ENCODE results near the gene HECTD4.
A peak's percentile ranks its signal among the peaks of the same experiment; 100 is the strongest.
"Not testable (repeated sequence)": the region's sequence is repeated elsewhere in the genome, so short reads cannot be mapped to it uniquely, and the experiment has no call there.

The HECTD4 gene

GRCh38 chr12:112418608-112419296 lies 36.5 kb upstream of the HECTD4 start, which contains the start of gene PTPN11:
TSS of gene PTPN11 (plus strand) at chr12:112418947. CDS start at chr12:112419112, 165 bp downstream.
- TF ChIP-seq, protein P1, sequence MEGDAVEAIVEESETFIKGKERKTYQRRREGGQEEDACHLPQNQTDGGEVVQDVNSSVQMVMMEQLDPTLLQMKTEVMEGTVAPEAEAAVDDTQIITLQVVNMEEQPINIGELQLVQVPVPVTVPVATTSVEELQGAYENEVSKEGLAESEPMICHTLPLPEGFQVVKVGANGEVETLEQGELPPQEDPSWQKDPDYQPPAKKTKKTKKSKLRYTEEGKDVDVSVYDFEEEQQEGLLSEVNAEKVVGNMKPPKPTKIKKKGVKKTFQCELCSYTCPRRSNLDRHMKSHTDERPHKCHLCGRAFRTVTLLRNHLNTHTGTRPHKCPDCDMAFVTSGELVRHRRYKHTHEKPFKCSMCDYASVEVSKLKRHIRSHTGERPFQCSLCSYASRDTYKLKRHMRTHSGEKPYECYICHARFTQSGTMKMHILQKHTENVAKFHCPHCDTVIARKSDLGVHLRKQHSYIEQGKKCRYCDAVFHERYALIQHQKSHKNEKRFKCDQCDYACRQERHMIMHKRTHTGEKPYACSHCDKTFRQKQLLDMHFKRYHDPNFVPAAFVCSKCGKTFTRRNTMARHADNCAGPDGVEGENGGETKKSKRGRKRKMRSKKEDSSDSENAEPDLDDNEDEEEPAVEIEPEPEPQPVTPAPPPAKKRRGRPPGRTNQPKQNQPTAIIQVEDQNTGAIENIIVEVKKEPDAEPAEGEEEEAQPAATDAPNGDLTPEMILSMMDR (IDR thresholded peaks at IDR 0.05; ENCODE audit: unreplicated experiment in 3 of 3) = peak in 2 of 3 experiments; percentile 49 to 70
- no peaks in the 10 kb centered on the region for H3K9me3 Mint-ChIP-seq
- peaks cover 34% of the 10 kb centered on the region for H3K4me1 Mint-ChIP-seq
- peak within 1 kb of the TSS; percentile 92 to 95 (median 93) for H3K27ac Mint-ChIP-seq
- no peaks in the 10 kb centered on the region for H3K36me3 Mint-ChIP-seq (ENCODE audit: low read depth)
- peak within 1 kb of the TSS; percentile 95 to 99 (median 97) for H3K4me3 Mint-ChIP-seq
- H3K27me3 Mint-ChIP-seq (ENCODE audit: low read depth) = no peaks in the 10 kb centered on the region

DNA sequence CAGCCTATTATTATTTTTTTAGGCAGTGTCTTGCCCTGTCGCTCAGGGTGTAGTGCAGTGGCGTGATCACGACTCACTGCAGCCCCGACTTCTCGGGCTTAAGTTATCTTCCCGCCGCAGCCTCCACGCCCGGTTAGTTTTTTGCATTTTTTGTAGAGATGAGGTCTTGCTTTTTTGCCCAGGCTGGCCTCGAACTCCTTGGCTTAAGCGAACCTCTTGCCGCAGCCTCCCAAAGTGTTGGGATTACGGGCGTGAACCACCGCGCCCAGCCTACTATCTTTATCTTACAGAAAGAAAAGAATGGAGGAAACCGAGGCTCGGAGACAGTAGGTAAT lies 36.0 kb upstream of the HECTD4 start:
- Mint-ChIP-seq H3K9me3 (no peaks in the 10 kb centered on the region), H3K27ac (peak overlapping the region; percentile 84 to 95 (median 93))
- TF ChIP-seq, protein P1 (IDR thresholded peaks at IDR 0.05; ENCODE audit: unreplicated experiment in 3 of 3) = no peak

GRCh38 chr12:112415457-112415856 lies 33.2 kb upstream of the HECTD4 start:
- Mint-ChIP-seq H3K4me1 (peaks cover 13% of the 10 kb centered on the region), H3K4me3 (peak overlapping the region in 2 of 3 experiments; percentile 54 to 64)
- H3K27ac Mint-ChIP-seq; H3K27me3 Mint-ChIP-seq (ENCODE audit: low read depth); H3K36me3 Mint-ChIP-seq (ENCODE audit: low read depth); H3K9me3 Mint-ChIP-seq: not testable (repeated sequence)

More for the DNA sequence above, 36.0 kb upstream of the HECTD4 start:
- H3K4me1 Mint-ChIP-seq = peaks cover 34% of the 10 kb centered on the region
- H3K36me3 Mint-ChIP-seq (ENCODE audit: low read depth) = no peaks in the 10 kb centered on the region
- H3K4me3 Mint-ChIP-seq = peak overlapping the region; percentile 95 to 98 (median 97)
- no peaks in the 10 kb centered on the region for H3K27me3 Mint-ChIP-seq (ENCODE audit: low read depth)

DNA sequence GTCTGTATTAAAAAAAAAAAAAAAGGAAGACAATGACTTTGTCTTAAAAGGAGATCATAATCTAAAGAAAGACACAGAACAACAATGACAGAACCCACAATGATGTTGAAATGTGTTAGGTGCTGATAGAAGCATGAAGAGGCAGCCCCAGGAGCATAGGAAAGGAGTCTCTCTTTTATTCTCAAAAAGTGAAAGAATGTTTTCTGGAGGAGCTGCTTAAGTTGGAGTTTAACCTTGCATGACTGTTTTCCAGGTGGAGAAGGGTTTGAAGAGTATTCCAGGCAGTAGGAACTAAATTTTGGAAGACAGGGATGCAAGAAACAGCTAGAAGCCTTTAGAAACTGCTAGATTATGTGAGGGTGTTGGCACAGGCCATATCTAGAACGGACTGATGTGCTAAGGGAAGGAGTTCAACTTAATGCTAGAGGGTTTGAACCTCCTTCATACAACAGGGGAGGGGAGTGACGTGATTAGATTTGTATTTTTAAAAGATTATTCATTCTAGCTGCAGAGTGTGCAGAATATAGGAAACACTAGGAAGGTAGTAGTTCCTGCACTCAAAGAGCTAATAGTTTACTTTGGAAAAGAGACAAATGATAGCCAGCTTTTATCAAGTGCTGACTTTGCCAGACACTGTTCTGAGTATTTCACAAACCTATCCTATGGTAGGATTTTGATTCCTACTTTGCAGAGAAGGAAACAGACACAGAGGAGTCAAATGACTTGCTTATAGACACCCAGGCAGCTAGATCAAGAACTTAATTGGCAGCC lies 31.8 kb upstream of the HECTD4 start:
- TF ChIP-seq, protein P1 (IDR thresholded peaks at IDR 0.05; ENCODE audit: unreplicated experiment in 3 of 3) = no peak
- H3K4me3 Mint-ChIP-seq = peak overlapping the region in 2 of 3 experiments; percentile 11 to 49
- no peaks in the 10 kb centered on the region for H3K27me3 Mint-ChIP-seq (ENCODE audit: low read depth)
- H3K36me3 Mint-ChIP-seq (ENCODE audit: low read depth) = peaks cover 3% of the 10 kb centered on the region
- no peak overlapping the region for H3K27ac Mint-ChIP-seq
- H3K4me1 Mint-ChIP-seq = peaks cover 11% of the 10 kb centered on the region
- no peaks in the 10 kb centered on the region for H3K9me3 Mint-ChIP-seq

GRCh38 chr12:112409906-112410244 lies 27.6 kb upstream of the HECTD4 start:
- Mint-ChIP-seq H3K36me3 (ENCODE audit: low read depth) (peaks cover 42% of the 10 kb centered on the region), H3K27ac (peak overlapping the region in 2 of 3 experiments; percentile 100), H3K4me3 (peak overlapping the region; percentile 100), H3K4me1 (peaks cover 27% of the 10 kb centered on the region), H3K9me3 (no peaks in the 10 kb centered on the region), H3K27me3 (ENCODE audit: low read depth) (no peaks in the 10 kb centered on the region)
- TF ChIP-seq, protein P1 (IDR thresholded peaks at IDR 0.05; ENCODE audit: unreplicated experiment in 3 of 3) = no peak

DNA sequence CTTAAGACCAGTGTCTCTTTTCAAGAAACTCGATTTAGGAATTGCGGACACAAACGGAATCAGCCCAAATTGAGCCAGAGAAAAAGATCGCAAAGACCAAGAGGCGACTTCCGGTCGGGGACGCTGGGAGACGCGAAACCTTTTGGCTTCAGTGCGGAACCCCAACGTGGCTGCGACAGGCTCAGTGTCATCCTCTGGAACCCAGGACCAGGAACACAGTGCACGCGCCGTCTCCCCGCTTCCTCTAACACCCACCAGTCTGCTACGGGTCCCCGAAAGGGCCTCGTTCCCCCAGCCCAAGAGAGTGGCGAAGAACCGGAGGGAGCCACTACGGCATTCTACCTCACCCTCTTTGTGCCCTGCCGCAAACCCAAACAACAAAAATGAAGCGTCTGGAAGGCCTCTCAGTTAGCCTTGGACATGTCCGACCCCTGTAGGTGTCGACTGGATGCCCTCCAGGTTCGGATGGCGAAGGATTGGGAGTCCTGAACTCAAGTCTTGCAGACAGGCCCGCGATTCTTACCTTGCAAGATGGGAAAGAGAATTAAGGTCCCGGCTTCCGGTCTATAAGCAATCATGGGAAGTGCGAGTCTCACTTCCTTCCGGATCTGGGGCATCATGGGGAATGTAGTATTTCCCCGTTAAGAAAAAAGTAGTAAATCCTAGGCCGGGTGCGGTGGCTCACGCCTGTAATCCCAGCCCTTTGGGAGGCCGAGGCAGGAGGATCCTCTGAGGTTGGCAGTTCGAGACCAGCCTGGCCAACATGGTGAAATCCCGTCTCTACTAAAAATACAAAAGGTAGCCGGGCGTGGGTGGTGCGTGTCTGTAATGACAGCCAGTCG lies 27.1 kb upstream of the HECTD4 start, which contains the start of gene RPL6:
TSS of gene RPL6 (minus strand) at position 542 of the 842 bp plus-strand sequence. CDS start 949 bp downstream, outside the sequence.
- Mint-ChIP-seq H3K4me3 (peak within 1 kb of the TSS; percentile 100), H3K9me3 (no peaks in the 10 kb centered on the region), H3K27ac (peak within 1 kb of the TSS; percentile 100), H3K36me3 (ENCODE audit: low read depth) (peaks cover 48% of the 10 kb centered on the region), H3K4me1 (peaks cover 27% of the 10 kb centered on the region), H3K27me3 (ENCODE audit: low read depth) (no peaks in the 10 kb centered on the region)
- TF ChIP-seq, protein P1 (IDR thresholded peaks at IDR 0.05; ENCODE audit: unreplicated experiment in 3 of 3) = no peak

Measured in nephron (organoid).